ENCODE measurements around the gene SUPT3H.
"Not testable (repeated sequence)": the region's sequence is repeated elsewhere in the genome, so short reads cannot be mapped to it uniquely, and the experiment has no call there.

Gene SUPT3H

DNA sequence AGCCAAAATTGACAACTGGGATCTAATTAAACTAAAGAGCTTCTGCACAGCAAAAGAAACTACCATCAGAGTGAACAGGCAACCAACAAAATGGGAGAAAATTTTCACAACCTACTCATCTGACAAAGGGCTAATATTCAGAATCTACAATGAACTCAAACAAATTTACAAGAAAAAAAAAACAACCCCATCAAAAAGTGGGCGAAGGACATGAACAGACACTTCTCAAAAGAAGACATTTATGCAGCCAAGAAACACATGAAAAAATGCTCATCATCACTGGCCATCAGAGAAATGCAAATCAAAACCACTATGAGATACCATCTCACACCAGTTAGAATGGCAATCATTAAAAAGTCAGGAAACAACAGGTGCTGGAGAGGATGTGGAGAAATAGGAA lies 310.3 kb downstream of the SUPT3H start:
- not testable (repeated sequence) for DNase-seq

- not testable (repeated sequence) for DNase-seq
These were observed 315.1 kb downstream of the SUPT3H start for GRCh38 chr6:45062659-45063058.

GRCh38 chr6:45057711-45058110 lies 320.0 kb downstream of the SUPT3H start:
- DNase-seq: no peak

DNA sequence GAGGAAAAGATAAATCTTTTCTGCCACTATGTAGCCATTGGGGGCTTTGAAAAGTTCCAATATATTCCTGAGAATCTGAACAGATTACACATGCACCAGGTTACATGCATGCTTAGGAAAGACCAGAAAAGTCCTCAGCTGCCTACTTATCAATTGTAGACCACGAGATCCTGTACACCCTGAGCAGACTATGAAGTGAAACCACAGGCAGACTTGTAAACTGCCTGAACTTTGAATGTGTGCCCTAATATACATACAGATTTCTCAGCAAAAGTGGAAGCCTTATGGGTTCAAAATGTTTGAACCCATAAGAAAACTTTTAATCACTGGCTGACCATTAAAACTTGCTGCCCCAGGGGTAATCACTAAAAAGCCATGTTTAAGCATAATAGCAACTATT lies 323.1 kb downstream of the SUPT3H start:
- no peak for DNase-seq

GRCh38 chr6:45052325-45052724 lies 325.4 kb downstream of the SUPT3H start:
- no peak for DNase-seq

DNA sequence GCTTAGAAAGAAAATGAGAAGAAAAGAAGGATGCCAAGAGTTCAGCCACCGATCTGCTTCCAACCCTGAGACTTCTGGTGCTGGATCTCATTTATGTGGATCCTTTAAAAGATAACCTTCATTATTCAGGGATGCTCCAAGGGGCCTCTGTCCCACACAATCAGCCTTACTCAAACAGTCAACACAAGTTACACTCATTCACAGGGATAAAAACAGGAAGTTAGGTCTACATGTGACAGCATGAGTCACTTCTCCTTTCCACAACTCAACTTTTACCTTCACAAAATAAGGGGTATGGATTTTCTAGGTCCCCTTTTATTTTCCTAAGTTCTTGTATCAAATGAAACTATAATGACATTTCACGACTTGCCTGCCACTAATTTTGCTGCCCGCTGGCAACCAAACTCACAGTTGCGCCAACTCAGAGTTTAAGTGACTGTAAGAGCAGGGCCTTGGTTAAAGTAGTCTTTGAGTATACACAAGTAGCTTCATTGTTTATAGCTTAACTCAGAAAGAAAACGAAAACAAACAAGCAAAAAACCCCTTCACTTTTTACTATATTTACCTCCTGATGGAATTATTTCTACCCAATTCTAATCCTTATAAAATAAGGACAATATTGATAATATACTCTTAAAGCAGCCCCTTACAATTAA lies 328.4 kb downstream of the SUPT3H start:
- no peak for DNase-seq

DNA sequence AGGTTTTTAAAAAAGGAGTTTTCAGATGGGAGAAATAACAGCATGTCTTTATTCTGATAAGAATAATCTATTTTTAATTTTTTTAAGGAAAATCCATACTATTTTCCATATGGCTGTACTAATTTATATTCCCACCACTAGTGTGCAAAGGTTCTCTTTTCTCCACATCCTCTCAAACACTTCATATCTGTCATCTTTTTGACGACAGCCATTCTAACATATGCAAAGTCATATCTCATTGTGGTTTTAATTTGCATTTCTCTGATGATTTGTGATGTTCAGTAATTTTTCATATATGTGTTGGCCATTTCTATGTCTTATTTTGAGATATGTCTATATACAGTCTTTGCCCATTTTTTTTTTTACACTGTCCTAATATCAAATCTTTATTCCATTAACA lies 330.2 kb downstream of the SUPT3H start:
- no peak for DNase-seq

- DNase-seq: no peak
These were observed 332.5 kb downstream of the SUPT3H start for GRCh38 chr6:45045253-45045601.

GRCh38 chr6:45044510-45045252 lies 333.1 kb downstream of the SUPT3H start:
- DNase-seq: no peak

DNA sequence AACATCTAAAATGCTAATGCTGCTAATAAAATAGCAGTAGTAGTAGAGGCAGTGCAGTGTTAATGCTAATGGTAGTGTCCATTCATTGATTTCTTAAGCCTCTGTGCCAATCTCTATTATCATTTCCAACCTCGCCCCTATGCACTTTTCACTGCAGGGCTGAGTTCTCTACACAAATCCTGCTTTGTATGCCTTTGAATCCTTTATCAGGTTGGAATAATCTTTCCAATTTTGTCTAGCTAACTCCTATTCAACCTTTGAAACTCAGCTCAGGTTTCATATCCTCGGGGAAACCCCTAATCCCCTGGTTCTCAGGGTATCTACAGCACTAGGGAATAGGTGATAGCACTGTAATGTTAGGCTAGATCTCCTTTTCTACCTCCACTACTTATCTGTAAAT lies 333.6 kb downstream of the SUPT3H start:
- DNase-seq: no peak

- DNase-seq: not testable (repeated sequence)
These were observed 335.1 kb downstream of the SUPT3H start for GRCh38 chr6:45042673-45043072.

GRCh38 chr6:45038226-45038625 lies 339.5 kb downstream of the SUPT3H start:
- DNase-seq: no peak

- no peak for DNase-seq
These were observed 341.6 kb downstream of the SUPT3H start for GRCh38 chr6:45036103-45036502.

GRCh38 chr6:45032426-45032825 lies 345.3 kb downstream of the SUPT3H start:
- no peak for DNase-seq

DNA sequence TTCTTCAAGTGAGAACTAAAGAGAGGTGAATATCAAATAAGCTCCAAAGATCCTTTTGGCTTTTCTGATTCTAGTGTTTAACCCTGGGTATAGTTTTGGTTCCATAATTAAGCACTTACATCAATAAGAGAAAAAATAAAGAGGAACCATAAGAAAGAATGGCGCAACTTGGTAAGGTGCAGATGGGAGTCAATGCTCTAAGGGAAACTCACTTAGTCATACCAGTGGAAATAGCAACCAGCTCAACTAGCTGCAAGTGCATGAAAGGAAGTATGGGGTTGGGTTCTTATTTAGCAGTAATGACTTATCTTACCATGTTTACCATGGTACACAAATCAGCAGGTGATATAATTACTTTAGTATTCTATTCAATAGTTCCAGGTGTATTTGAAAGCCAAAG lies 346.1 kb downstream of the SUPT3H start:
- DNase-seq: no peak

DNA sequence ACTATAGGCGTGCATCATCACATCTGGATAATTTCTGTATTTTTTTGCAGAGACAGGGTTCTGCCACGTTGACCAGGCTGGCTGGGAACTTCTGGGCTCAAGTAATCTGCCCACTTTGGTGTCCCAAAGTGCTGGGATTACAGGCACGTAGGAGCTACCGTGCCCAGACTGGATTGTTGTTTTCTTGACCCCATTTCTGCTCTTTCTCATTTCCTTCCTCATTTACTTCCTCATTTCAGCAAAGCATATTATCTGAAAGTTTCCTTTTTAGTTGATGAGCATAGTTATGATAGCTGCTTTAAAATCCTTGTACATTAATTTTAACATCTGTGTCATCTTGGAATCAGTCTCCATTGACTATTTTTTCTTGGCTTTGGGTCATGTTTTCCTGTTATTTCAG lies 350.6 kb downstream of the SUPT3H start:
- DNase-seq: no peak

DNA sequence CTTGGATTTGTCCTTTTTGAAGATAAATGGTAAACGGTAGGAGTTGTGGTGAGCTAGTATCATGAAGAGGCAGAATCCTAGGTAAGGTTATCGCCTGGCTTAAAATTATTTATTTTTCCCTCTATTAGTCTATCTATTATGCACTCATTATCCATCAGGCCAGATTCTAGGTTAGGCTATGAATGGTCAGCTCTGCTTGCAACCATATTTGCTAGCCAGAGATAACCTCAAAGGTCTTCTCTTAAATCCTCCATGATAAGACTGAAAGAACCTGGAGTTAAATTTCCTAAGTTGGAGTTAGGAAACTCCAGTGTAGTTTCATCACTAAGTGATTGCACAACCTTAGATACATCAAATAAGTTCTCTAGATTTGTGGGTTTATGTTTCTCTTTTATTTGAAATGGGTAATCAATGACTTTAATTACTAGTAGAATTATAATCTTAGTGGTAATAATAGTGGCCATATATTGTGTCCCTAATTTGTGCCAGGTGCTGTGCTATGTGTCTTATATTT lies 351.7 kb downstream of the SUPT3H start:
- no peak for DNase-seq

DNA sequence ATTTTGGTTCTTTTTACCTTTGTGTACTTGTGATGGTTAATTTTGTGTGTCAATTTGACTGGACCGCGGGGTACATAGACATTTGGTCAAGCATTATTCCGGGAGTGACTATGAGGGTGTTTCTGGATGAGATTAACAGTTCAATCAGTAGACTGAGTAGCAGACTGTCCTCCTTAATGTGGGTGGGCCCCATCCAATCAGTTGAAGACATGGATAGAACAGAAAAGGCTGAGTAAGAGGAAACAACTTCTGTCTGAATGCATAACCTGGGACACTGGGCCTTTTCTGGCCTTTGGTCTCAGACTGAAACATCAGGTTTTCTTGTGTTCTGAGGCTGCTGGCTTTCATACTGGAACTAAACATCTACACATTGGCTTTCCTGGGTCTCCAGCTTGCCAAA lies 353.1 kb downstream of the SUPT3H start:
- no peak for DNase-seq

- no peak for DNase-seq
These were observed 356.1 kb downstream of the SUPT3H start for GRCh38 chr6:45021676-45022075.

DNA sequence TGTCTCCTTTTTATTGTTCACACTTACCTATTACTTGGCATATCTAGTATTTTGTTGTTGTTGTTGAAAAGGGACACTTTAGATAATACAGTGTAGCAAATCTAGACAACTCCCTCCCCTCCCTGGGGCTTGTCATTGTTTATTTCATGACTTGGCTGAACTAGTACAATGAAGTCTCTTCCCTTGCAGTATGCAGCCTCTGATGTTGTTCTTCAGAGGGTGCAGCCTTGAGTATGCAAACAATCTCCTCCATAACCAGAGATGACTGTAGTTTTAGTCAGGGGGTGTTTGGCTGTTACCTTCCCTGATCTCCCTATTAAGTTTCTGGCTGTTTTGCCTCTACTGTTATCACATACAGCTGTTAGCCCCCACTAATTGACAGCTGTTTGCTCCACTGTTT lies 365.0 kb downstream of the SUPT3H start:
- no peak for DNase-seq

DNA sequence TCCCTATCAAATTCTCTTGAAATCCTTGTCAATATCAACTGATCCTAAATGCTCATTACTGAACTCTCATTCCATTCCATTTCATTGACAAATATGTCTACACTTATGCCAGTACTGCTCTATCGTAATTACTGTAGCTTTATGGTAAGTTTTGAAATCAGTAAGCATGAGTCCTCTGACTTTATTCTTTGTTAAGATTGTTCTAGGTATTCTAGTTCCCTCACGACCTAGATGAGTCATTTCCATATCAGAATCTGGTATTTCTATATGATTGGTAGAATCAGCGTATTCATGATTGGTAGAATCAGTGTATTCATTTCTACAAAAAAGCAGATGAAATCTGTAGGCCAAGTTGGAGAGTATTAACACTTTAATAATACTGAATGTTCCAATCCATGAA lies 368.2 kb downstream of the SUPT3H start:
- DNase-seq: no peak

GRCh38 chr6:45006893-45007292 lies 370.8 kb downstream of the SUPT3H start:
- no peak for DNase-seq

DNA sequence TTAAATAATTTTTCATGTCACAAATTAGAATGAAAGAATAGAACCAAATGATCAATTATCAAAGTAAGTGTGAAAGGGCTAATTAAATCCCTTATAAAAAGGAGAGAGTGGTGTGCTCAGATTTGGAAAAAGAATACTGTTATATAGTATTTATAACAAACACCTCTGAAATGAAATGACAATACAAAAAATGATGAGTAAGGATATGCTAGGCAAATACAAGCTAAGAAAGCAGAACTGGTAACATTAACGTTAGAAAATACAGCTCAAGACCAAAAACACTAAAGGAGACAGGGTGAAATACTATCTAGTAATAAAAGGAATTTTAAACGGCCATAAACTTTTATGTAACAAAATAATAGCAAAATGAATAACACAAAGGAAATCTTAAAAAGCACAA lies 373.8 kb downstream of the SUPT3H start:
- no peak for DNase-seq

Measured in hypothalamus (tissue), 51 donors.